ENCODE measurements around the gene TNFRSF14. TPM values are rescaled to one million over a fixed set of nuclear protein-coding genes. Genes with fewer than 3 reads are reported as not detected.
A peak's percentile ranks its signal among the peaks of the same experiment; 100 is the strongest.

TNFRSF14 gene
- total and polyA plus RNA-seq, 9 of the 15 experiments (the other 6 are each of a cell fraction or from before 2014, with no cell fraction given) = 0.11 to 2.3 (median 0.68) TPM; not detected in 2

- TF ChIP-seq SLC30A9 (CRISPR knock-in tag; IDR thresholded peaks at IDR 0.05) (no peak), GABPA (tag; conservative IDR thresholded peaks at IDR 0.05; ENCODE audit: low read depth) (no peak), PBX2 (CRISPR knock-in tag; IDR thresholded peaks at IDR 0.05; ENCODE audit: low read depth) (no peak), PBX2 (tag; conservative IDR thresholded peaks at IDR 0.05; ENCODE audit: low read depth) (no peak), SMARCA4 (IDR thresholded peaks at IDR 0.05) (0 out of 2 replicates have a peak, but pooled peaks have one; percentile 13), ZFP36 (IDR thresholded peaks at IDR 0.05; ENCODE audit: low read depth, low read length, partially characterized antibody) (no peak), HDGF (IDR thresholded peaks at IDR 0.05) (no peak), ZZZ3 (IDR thresholded peaks at IDR 0.05) (no peak), MBD1 (CRISPR knock-in tag; IDR thresholded peaks at IDR 0.05) (no peak), MTA2 (IDR thresholded peaks at IDR 0.05; ENCODE audit: low read depth) (0 out of 2 replicates have a peak, but pooled peaks have one; percentile 5), TFE3 (CRISPR knock-in tag; IDR thresholded peaks at IDR 0.05) (no peak), ATF1 (CRISPR knock-in tag; IDR thresholded peaks at IDR 0.05) (no peak), ATF1 (tag; IDR thresholded peaks at IDR 0.05) (no peak), MLX (CRISPR knock-in tag; conservative IDR thresholded peaks at IDR 0.05) (no peak), RB1 (IDR thresholded peaks at IDR 0.05; ENCODE audit: low read depth) (no peak), PHB (CRISPR knock-in tag; IDR thresholded peaks at IDR 0.05) (no peak), CREB5 (CRISPR knock-in tag; IDR thresholded peaks at IDR 0.05) (no peak), PRMT5 (CRISPR knock-in tag; IDR thresholded peaks at IDR 0.05) (no peak), NCOA4 (IDR thresholded peaks at IDR 0.05; ENCODE audit: partially characterized antibody) (no peak), E2F1 (CRISPR knock-in tag; IDR thresholded peaks at IDR 0.05) (no peak)
Measured at GRCh38 chr1:2544093-2544874, 11.9 kb upstream of the TNFRSF14 start (continued).
